PC-3 (cell line): Measurements from ENCODE around the gene TMEM60. TPM values are rescaled to one million over a fixed set of nuclear protein-coding genes. Genes with fewer than 3 reads are reported as not detected.

Source experiments
- ATAC-seq: fragments of 200-7000 bp; cut with Tn5 transposase; 2 replicates; pipeline ENCODE4 v1.9.1; 2020; ENCODE audit warnings: mild to moderate bottlenecking, moderate library complexity
- BruUV-seq: library from RNA; stranded (reverse); fragments of 400-500 nt; replicated peaks from 2 replicates; lab custom pipeline; 2021; lab: Mats Ljungman, UMichigan
- CTCF ChIA-PET: fragments of 300-600 bp; sonication (Branson Sonifier 250); formaldehyde crosslinking; loops from one replicate; lab custom pipeline; 2022; ENCODE audit warnings: antibody characterized with exemption; lab: Charles Lee
- POLR2A ChIA-PET: fragments of 300-600 bp; sonication (Branson Sonifier 250); formaldehyde crosslinking; loops from one replicate; lab custom pipeline; 2022; ENCODE audit warnings: antibody characterized with exemption; ENCODE audit not compliant: unreplicated experiment; lab: Charles Lee
- DNase-seq: peaks from one replicate; pipeline ENCODE4 v3.0.0-alpha.2; 2015
- H2AFZ ChIP-seq: fragments of 300-600 bp; sonication (generic); 2 replicates; pipeline ENCODE4 v1.6.0; 2016; ENCODE audit warnings: antibody characterized with exemption, low read length
- H3F3A ChIP-seq: fragments of 300-600 bp; sonication (generic); one replicate; pipeline ENCODE4 v1.6.0; 2017; ENCODE audit warnings: antibody characterized with exemption, low read length, control low read depth, mild to moderate bottlenecking; ENCODE audit not compliant: unreplicated experiment
- H3K27ac ChIP-seq: fragments of 300-600 bp; sonication (generic); 2 replicates; pipeline ENCODE4 v1.5.1; 2016; ENCODE audit warnings: mild to moderate bottlenecking, low read length
- H3K27me3 ChIP-seq: fragments of 300-600 bp; sonication (generic); 2 replicates; pipeline ENCODE4 v1.6.1; 2016; ENCODE audit warnings: low read length, mixed read lengths
- H3K36me3 ChIP-seq: fragments of 300-600 bp; sonication (generic); 2 replicates; pipeline ENCODE4 v1.6.1; 2016; ENCODE audit warnings: low read depth, mixed run types, low read length, mixed read lengths
- H3K4me1 ChIP-seq: fragments of 300-600 bp; sonication (generic); 2 replicates; pipeline ENCODE4 v1.5.1; 2016; ENCODE audit warnings: low read length; ENCODE audit not compliant: insufficient read depth
- H3K4me2 ChIP-seq: fragments of 300-600 bp; sonication (generic); 2 replicates; pipeline ENCODE4 v1.6.0; 2016; ENCODE audit warnings: low read length
- H3K4me3 ChIP-seq: fragments of 300-600 bp; sonication (generic); 2 replicates; pipeline ENCODE4 v1.5.1; 2016; ENCODE audit warnings: mild to moderate bottlenecking, low read length, mixed read lengths
- H3K79me2 ChIP-seq: fragments of 300-600 bp; sonication (generic); 2 replicates; pipeline ENCODE4 v1.6.1; 2017; ENCODE audit warnings: low read length, mixed read lengths
- H3K9ac ChIP-seq: fragments of 300-600 bp; sonication (generic); 2 replicates; pipeline ENCODE4 v1.6.0; 2016; ENCODE audit warnings: mild to moderate bottlenecking, low read length
- H3K9me2 ChIP-seq: fragments of 300-600 bp; sonication (generic); replicated peaks from 2 replicates; pipeline ENCODE4 v1.6.1; 2016; ENCODE audit warnings: mixed run types, low read length, mixed read lengths
- H3K9me3 ChIP-seq: fragments of 300-600 bp; sonication (generic); 2 replicates; pipeline ENCODE4 v1.6.1; 2016; ENCODE audit warnings: low read length, mixed read lengths
- H4K20me1 ChIP-seq: fragments of 300-600 bp; sonication (generic); 2 replicates; pipeline ENCODE4 v1.6.1; 2016; ENCODE audit warnings: low read length, mixed read lengths
- EZH2 ChIP-seq: fragments of 300-600 bp; sonication (generic); IDR thresholded peaks from one replicate; pipeline ENCODE4 v1.6.1; 2017; ENCODE audit warnings: antibody characterized with exemption, mild to moderate bottlenecking, low read length; ENCODE audit not compliant: unreplicated experiment
- EZH2phosphoT487 ChIP-seq: fragments of 300-600 bp; sonication (generic); IDR thresholded peaks from 2 replicates; pipeline ENCODE4 v1.6.1; 2018; ENCODE audit warnings: mild to moderate bottlenecking, antibody characterized with exemption, low read length, borderline replicate concordance
- intact Hi-C: fragments of 100-400 bp; cut with micrococcal nuclease; formaldehyde crosslinking; loops from 2 replicates; pipeline ENCODE4 v1.9.0; 2023
- total RNA-seq: library from RNA; depleted of rRNA; stranded (reverse); fragments of >200 nt; gene quantifications from 2 replicates; pipeline ENCODE4 v1.2.3, GENCODE V29; 2014
- TF ChIP-seq, protein P1 (sequence below): fragments of 300-600 bp; sonication (generic); conservative IDR thresholded peaks from 2 replicates; pipeline ENCODE4 v1.5.1; 2017; ENCODE audit warnings: antibody characterized with exemption, low read depth, mild to moderate bottlenecking, low read length

TMEM60 gene
- total RNA-seq, 1 experiment from 2014 or later: 8.1 TPM

DNA sequence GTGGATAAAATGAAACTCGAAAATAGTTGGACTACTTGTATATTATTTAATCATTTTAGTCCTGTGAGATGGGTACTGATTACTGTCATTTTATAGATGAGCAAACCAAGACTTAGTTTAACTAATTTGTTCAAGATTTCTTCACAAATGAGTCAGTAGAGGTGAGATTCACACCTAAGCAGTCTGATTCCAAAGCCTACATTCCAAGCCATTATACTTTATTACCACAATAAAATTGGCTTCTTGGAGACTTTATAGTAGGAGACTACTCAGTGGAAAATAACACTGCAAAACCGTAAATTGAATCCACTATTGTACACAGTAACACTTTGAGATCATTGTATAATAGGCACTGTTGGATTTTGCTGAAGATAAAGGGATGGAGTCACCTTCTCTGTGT is 2.5 kb upstream of the TMEM60 start:
- Histone ChIP-seq H3K9me2 (no peaks in the 10 kb centered on the region), H3K9ac (no peak overlapping the region), H3K27me3 (no peaks in the 10 kb centered on the region), H3K79me2 (peaks cover 67% of the 10 kb centered on the region), H4K20me1 (0 out of 2 replicates have a peak, but pooled peaks cover 4% of the 10 kb centered on the region), H3K4me2 (no peak overlapping the region), H3K4me1 (peaks cover 19% of the 10 kb centered on the region), H2AFZ (no peak overlapping the region), H3F3A (no peaks in the 10 kb centered on the region), H3K9me3 (no peaks in the 10 kb centered on the region), H3K36me3 (no peaks in the 10 kb centered on the region), H3K27ac (no peak overlapping the region), H3K4me3 (no peak overlapping the region)
- no TSS peak for BruUV-seq
- POLR2A ChIA-PET: no interaction called here
- intact Hi-C loops: no loop called here
- DNase-seq (no peak), ATAC-seq (no peak)
- CTCF ChIA-PET: no interaction called here
- TF ChIP-seq EZH2: no peak
- TF ChIP-seq, protein P1, sequence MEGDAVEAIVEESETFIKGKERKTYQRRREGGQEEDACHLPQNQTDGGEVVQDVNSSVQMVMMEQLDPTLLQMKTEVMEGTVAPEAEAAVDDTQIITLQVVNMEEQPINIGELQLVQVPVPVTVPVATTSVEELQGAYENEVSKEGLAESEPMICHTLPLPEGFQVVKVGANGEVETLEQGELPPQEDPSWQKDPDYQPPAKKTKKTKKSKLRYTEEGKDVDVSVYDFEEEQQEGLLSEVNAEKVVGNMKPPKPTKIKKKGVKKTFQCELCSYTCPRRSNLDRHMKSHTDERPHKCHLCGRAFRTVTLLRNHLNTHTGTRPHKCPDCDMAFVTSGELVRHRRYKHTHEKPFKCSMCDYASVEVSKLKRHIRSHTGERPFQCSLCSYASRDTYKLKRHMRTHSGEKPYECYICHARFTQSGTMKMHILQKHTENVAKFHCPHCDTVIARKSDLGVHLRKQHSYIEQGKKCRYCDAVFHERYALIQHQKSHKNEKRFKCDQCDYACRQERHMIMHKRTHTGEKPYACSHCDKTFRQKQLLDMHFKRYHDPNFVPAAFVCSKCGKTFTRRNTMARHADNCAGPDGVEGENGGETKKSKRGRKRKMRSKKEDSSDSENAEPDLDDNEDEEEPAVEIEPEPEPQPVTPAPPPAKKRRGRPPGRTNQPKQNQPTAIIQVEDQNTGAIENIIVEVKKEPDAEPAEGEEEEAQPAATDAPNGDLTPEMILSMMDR: no peak
- no peak for TF ChIP-seq EZH2phosphoT487

DNA sequence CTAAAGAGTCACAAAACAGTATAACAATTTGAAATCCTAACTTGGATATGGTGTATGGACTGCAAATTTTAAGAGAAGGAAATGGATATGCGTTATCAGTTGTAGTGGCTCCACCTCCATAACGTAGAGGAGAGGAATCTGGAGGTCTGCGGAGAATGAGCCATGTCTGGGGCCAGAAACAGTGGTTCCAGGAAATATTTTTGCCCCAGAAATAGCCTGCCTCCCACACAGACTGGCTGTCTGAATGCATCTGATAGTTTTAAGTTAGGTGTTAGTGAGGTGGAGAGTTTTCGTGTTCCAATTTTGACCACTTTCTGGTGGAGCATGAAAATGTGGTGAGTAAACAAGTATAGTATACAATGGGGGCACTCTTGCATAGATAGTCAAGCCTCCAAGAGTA is 1.9 kb upstream of the TMEM60 start:
- H3K4me3 ChIP-seq: peak overlapping the region; percentile 86
- ChIA-PET CTCF (interaction anchor here (0.6 kb wide), 1 partner anchor 145 kb away, joined by 3 read pairs; no protein-coding TSS in a partner anchor), POLR2A (no interaction called here)
- H3K4me2 ChIP-seq: peak overlapping the region; percentile 89
- no peaks in the 10 kb centered on the region for H3K36me3 ChIP-seq
- peak overlapping the region; percentile 99; the same call in 1 of the 2 replicates for H2AFZ ChIP-seq
- H4K20me1 ChIP-seq: 0 out of 2 replicates have a peak, but pooled peaks cover 4% of the 10 kb centered on the region
- no peaks in the 10 kb centered on the region for H3K27me3 ChIP-seq
- BruUV-seq: no TSS peak
- H3K27ac ChIP-seq: no peak overlapping the region
- peak overlapping the region; percentile 80; the same call in 1 of the 2 replicates for H3K9ac ChIP-seq
- DNase-seq: no peak
- H3F3A ChIP-seq: no peaks in the 10 kb centered on the region
- no peaks in the 10 kb centered on the region for H3K9me2 ChIP-seq
- intact Hi-C loops: no loop called here
- no peaks in the 10 kb centered on the region for H3K9me3 ChIP-seq
- peaks cover 64% of the 10 kb centered on the region for H3K79me2 ChIP-seq
- no peak for ATAC-seq
- TF ChIP-seq, protein P1: no peak
- TF ChIP-seq EZH2phosphoT487: no peak
- no peak for TF ChIP-seq EZH2
- peaks cover 19% of the 10 kb centered on the region for H3K4me1 ChIP-seq

DNA sequence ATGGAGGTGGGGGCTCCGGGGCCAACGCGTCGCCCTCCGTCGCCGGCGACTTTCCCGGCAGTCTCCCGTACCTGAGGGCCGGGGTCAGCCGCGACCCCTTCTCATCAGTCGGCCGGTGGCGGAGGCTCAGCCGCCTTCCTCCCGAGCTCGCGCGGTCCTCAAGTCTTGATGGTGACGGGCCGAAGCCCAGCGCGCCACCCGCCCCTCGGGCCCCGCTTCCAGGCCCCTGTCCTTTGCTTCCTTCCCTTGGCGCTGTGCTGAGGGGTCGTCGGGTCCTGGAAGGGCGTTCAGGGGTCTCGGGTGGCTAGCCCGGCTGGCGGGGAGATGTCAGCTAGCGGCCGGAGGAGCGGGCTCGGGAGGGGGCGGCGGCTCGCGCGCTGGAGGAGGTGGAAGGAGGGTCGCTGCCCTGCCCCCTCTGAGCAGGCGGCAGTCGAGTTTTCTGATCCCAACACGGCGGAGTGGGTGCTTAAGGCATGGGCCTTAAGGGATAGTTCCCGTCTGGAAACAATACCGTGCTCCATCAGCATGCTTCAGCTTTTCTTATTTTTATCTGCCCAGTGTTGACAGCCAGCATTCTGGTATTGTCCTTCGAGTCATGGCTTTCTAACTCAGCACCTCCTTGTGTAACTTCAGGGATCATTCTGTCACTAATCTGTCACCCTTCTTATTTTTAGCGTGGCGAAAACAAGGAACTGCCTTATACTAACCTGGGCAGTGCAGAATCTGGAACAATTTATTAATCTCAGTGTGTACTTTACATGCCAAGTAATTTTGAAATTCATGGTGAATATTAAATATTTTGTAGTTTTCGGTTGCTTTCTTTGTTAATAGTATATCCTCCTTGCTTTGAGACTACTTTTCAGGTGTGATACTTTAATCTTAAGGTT is 1.1 kb upstream of the TMEM60 start:
- H2AFZ ChIP-seq: peak overlapping the region; percentile 99
- no peak for TF ChIP-seq EZH2
- TF ChIP-seq, protein P1: no peak; the same call in 1 of the 2 replicates
- TF ChIP-seq EZH2phosphoT487: no peak

More for the DNA sequence above, 1.1 kb upstream of the TMEM60 start:
- Histone ChIP-seq H3F3A (no peaks in the 10 kb centered on the region), H3K4me2 (peak overlapping the region; percentile 89), H3K4me1 (peaks cover 19% of the 10 kb centered on the region), H3K36me3 (no peaks in the 10 kb centered on the region), H3K4me3 (peak overlapping the region; percentile 86), H3K27me3 (no peaks in the 10 kb centered on the region), H3K9ac (peak overlapping the region; percentile 80), H3K9me3 (no peaks in the 10 kb centered on the region), H4K20me1 (0 out of 2 replicates have a peak, but pooled peaks cover 4% of the 10 kb centered on the region), H3K9me2 (no peaks in the 10 kb centered on the region), H3K79me2 (peaks cover 62% of the 10 kb centered on the region), H3K27ac (no peak overlapping the region)
- intact Hi-C loops: loop anchor here (2.0 kb wide), 1 partner anchor 133 kb away; no protein-coding TSS in a partner anchor
- DNase-seq: peak; percentile 30
- TSS peak; percentile 33 for BruUV-seq
- ChIA-PET CTCF (interaction anchor here (0.6 kb wide), 1 partner anchor 145 kb away, joined by 3 read pairs; no protein-coding TSS in a partner anchor), POLR2A (no interaction called here)
- peak; percentile 2 for ATAC-seq
